LNCAP (cell line): Measurements from ENCODE around the gene CTNNBL1.

Source experiments
- TF ChIP-seq, protein P1 (sequence below): fragments of 450-650 bp; IDR thresholded peaks from 2 replicates; pipeline ENCODE4 v1.5.1; 2017; ENCODE audit warnings: mild to moderate bottlenecking

Gene CTNNBL1

DNA sequence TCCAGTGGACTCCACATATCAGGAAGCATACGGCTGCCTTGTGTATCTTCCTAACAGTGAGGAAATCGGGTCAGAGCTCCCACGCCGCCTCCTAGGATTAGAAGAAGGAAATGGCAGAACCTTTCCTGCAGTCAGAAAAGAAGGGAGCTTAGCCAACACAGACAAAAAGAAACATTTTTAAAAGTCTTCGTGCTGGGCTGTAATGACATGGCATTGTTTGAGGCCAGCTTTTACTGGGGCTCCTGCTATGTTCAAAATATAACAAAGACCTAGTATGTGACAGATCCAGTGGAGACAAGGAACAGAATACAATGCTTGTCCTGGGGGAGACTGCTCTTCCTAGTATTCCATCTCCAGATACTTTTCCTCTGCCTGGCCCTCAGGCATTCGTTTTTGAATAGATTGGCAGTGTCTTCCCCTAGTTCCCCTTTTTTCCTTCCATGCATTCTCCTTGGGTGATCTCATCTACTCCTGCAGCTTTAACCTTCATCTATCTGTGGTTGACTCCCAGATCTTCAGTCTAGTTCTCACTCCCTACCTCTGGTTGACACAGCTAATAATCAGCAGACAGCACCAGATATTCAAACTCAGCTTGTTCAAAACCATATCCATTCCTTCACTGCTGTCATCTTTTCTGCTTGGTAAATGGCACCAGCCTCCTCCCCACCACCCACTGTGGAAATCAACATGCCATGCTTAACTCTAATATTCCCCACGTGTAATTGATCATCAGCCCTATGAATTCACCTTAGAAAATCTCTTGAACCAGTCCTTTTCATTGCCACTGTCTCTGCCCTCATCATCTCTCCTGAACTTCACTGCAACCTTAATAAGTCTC is 114.6 kb downstream of the CTNNBL1 start:
- TF ChIP-seq, protein P1, sequence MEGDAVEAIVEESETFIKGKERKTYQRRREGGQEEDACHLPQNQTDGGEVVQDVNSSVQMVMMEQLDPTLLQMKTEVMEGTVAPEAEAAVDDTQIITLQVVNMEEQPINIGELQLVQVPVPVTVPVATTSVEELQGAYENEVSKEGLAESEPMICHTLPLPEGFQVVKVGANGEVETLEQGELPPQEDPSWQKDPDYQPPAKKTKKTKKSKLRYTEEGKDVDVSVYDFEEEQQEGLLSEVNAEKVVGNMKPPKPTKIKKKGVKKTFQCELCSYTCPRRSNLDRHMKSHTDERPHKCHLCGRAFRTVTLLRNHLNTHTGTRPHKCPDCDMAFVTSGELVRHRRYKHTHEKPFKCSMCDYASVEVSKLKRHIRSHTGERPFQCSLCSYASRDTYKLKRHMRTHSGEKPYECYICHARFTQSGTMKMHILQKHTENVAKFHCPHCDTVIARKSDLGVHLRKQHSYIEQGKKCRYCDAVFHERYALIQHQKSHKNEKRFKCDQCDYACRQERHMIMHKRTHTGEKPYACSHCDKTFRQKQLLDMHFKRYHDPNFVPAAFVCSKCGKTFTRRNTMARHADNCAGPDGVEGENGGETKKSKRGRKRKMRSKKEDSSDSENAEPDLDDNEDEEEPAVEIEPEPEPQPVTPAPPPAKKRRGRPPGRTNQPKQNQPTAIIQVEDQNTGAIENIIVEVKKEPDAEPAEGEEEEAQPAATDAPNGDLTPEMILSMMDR, result no peak

DNA sequence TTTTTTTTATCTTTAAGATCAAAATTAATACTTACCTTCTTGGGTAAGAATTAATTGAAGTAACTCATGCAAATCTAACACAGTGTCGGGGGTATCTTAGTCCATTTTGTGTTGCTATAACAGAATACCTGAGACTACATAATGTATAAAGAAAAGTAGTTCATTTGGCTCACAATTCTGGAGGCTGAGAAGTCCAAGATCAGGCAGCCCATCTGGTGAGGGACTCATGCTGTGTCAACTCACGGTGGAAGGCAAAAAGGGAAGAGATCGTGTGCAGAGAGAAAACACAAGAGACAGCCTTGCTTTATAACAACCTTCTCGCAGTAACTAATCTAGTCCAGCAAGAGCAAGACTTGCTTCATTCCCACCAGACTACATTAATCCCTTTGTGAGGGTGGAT is 116.2 kb downstream of the CTNNBL1 start:
- TF ChIP-seq, protein P1, result no peak

DNA sequence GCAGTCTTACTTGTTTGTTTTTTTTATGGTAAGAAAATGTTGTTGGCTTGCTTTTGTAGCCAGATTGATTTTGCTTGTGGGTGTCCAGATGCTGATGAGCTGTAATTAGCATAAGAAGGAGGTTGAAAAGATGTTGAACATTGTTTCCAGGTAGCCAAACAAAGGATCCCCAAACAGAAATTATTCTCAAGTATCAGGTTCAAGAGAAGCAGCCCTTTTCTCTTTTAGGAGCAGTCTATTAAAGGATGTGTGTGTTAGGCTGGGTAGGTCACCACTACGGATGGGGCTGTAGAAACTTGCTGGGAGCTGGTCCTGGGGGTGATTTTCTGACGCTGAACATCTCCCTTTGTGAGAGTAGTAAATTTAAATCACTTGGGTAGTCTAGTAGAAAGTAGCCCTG is 122.2 kb downstream of the CTNNBL1 start:
- TF ChIP-seq, protein P1, result no peak

DNA sequence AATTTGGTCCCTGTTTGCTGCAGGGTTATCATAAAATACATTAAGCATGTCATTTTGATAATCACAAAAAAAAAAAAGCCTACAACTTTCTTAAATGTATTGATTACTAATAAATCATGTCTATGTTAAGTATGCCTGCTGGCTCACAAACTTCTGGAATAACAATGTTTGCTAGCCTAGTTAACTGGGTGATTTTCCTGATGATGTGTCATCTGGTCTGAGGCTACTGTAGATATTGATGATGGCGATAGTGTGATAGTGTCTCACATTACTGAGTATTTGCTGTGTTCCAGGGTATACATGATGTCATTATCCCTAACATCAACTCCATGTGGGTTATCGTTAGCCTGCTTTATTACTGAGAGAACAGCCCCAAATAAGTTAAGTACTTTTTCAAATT is 122.9 kb downstream of the CTNNBL1 start:
- TF ChIP-seq, protein P1, result no peak

DNA sequence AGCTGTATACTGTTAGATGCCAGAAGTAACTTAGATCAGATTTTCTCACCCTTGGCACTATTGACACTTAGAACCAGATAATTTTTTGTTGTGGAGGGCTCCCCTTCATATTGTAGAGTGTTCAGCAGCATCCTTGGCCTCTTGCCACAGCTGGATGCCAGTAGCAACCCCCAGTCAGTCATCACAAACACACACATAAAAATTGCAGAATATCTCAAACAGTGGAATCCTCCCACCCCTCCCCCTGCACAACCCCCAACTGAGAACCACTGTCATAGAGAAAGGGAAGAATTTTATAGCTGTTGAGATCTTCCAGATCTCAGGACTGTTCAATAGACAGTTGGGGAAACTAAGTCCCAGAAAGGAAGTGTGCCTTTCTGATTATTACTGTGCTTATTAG is 127.9 kb downstream of the CTNNBL1 start:
- TF ChIP-seq, protein P1, result no peak

DNA sequence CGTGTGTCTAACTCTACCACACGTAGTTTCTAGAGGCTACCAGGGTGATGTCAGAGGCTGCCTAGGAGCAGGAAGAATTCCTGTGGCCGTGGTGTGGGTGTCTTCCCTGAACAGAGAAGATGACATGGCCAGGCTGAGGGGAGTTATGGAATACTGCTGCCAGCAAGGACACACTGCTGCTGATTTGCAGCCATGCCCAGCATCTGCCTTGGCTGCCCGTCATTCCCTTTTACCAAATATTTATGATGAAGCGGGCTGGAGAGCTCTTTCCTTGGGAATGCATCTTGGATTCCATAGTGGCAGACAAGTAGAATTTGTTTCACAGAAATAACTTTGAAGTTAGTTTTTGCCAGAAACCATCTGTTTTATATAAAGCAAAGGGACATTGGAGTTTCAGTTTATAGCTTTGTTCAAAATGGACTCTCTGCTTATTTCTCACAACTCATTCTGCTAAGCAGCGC is 128.3 kb downstream of the CTNNBL1 start:
- TF ChIP-seq, protein P1, result no peak

DNA sequence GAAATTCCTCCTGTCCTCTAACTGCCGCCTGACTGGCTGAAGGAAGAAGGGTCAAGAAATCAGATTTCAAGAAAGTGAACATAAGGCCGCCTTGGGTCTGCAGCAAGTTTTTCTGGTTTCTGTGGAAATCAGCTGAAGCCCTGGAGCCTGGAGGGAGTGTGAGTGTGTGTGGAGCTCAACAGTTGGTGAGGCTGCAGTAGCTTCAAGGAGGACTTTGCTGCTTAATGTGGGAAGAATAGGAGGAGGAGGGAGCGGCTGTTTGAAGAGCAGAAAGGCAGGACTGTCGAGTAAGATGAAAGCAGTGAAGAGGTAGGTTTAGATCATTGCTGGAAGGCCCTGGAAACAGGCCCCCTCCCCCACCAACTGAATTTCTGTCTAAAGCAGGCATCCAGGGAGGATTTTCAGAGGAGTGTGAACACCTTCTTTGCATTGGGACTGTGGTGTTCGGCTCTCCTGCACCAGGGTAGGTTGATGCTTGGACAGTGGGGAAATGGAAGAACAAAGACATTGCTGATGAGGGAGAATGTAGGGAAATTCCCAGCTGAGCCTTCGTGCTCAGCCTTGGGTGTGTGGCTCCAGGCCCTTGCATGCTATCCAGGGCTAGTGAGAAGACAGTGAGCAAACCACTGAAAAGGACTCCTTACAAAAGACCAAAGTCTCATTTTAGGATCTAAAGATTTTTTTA is 129.6 kb downstream of the CTNNBL1 start:
- TF ChIP-seq, protein P1, result no peak
